ENCODE results near the gene BICC1.

DNA sequence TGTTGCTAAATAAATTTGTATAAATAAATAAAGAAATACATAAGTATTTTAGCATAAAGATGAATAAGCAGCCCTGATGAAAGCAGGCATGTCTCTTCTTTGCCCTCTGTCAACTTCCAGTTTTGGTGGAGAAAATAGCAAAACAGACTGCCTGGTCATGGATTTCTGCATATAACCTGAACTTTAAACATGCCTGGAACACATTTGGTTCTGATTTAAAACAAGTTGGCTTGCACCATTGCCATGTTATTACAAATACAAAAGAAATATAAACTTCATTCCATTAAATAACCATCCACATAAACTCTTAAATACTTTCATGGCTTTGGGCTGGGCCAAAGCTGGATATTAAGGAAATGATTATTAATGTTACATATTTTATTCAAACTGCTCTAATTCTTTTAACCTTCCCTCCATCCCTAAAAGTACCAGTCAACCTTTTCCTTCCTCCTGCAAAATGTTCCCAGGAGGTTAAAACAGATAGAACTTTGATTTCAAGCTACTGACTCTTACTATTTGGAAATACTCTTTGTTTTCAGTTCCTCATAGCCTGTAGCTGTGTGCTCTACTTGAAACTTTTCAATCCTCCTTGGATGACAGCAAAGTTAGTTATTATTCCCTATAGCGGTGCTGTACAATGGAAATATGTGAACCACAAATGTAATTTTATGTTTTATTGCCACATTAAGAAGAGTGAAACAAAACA, 96.3 kb downstream of the BICC1 start:
- TF ChIP-seq, protein P1, sequence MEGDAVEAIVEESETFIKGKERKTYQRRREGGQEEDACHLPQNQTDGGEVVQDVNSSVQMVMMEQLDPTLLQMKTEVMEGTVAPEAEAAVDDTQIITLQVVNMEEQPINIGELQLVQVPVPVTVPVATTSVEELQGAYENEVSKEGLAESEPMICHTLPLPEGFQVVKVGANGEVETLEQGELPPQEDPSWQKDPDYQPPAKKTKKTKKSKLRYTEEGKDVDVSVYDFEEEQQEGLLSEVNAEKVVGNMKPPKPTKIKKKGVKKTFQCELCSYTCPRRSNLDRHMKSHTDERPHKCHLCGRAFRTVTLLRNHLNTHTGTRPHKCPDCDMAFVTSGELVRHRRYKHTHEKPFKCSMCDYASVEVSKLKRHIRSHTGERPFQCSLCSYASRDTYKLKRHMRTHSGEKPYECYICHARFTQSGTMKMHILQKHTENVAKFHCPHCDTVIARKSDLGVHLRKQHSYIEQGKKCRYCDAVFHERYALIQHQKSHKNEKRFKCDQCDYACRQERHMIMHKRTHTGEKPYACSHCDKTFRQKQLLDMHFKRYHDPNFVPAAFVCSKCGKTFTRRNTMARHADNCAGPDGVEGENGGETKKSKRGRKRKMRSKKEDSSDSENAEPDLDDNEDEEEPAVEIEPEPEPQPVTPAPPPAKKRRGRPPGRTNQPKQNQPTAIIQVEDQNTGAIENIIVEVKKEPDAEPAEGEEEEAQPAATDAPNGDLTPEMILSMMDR (IDR thresholded peaks at IDR 0.05; ENCODE audit: poor library complexity), result no peak
- no peak for TF ChIP-seq EZH2 (IDR thresholded peaks at IDR 0.05; ENCODE audit: borderline replicate concordance)
